NCI-H510A (cell line): ENCODE measurements around the gene NBL1.

ENCODE experiments used
- DNase-seq: peaks from one replicate; lab custom pipeline; 2025; lab: John Stamatoyannopoulos, UW

Gene NBL1

GRCh38 chr1:19670787-19671186 is 26.7 kb downstream of the NBL1 start:
- no peak for DNase-seq

- no peak for DNase-seq
Measured at GRCh38 chr1:19672237-19672636, 28.1 kb downstream of the NBL1 start.

GRCh38 chr1:19675797-19676196 is 31.7 kb downstream of the NBL1 start:
- DNase-seq = no peak

- no peak for DNase-seq
Measured at GRCh38 chr1:19676438-19676922, 32.4 kb downstream of the NBL1 start.

GRCh38 chr1:19678493-19678892 is 34.4 kb downstream of the NBL1 start:
- no peak for DNase-seq

- DNase-seq = no peak
Measured at GRCh38 chr1:19678931-19679453, 34.9 kb downstream of the NBL1 start.

GRCh38 chr1:19679691-19680090 is 35.6 kb downstream of the NBL1 start:
- no peak for DNase-seq

- no peak for DNase-seq
Measured at GRCh38 chr1:19680644-19681043, 36.5 kb downstream of the NBL1 start.

GRCh38 chr1:19682257-19682656 is 38.1 kb downstream of the NBL1 start:
- no peak for DNase-seq

- no peak for DNase-seq
Measured at GRCh38 chr1:19682901-19683300, 38.8 kb downstream of the NBL1 start.

GRCh38 chr1:19683351-19683750 is 39.2 kb downstream of the NBL1 start:
- DNase-seq = no peak

- no peak for DNase-seq
Measured at GRCh38 chr1:19684677-19685076, 40.6 kb downstream of the NBL1 start.

- DNase-seq = no peak
Measured at GRCh38 chr1:19685994-19686393, 41.9 kb downstream of the NBL1 start.

GRCh38 chr1:19687414-19687813 is 43.3 kb downstream of the NBL1 start:
- DNase-seq = no peak

GRCh38 chr1:19688041-19688842 is 44.1 kb downstream of the NBL1 start:
- no peak for DNase-seq

GRCh38 chr1:19689085-19689757 is 45.1 kb downstream of the NBL1 start:
- no peak for DNase-seq

GRCh38 chr1:19689856-19690255 is 45.7 kb downstream of the NBL1 start:
- DNase-seq = no peak

GRCh38 chr1:19690342-19690741 is 46.2 kb downstream of the NBL1 start:
- DNase-seq = no peak

- no peak for DNase-seq
Measured at GRCh38 chr1:19694298-19694697, 50.2 kb downstream of the NBL1 start.

GRCh38 chr1:19695772-19696171 is 51.7 kb downstream of the NBL1 start:
- DNase-seq = no peak

GRCh38 chr1:19696820-19697219 is 52.7 kb downstream of the NBL1 start:
- no peak for DNase-seq

- DNase-seq = no peak
Measured at GRCh38 chr1:19698181-19698580, 54.1 kb downstream of the NBL1 start.

GRCh38 chr1:19700079-19700777 is 56.1 kb downstream of the NBL1 start:
- DNase-seq = no peak
